Right ventricle myocardium superior (tissue), 1 donor: ENCODE measurements around the gene AHDC1. TPM values are rescaled to one million over a fixed set of nuclear protein-coding genes. Genes with fewer than 3 reads are reported as not detected.

Experiments used
- ATAC-seq: fragments of 200-7000 bp; cut with Tn5 transposase; one replicate; pipeline ENCODE4 v1.9.1; 2020; ENCODE audit warnings: mild to moderate bottlenecking; ENCODE audit not compliant: poor library complexity
- DNase-seq: peaks from one replicate; pipeline ENCODE4 v3.0.0-alpha.2; 2020
- intact Hi-C: fragments of 100-400 bp; cut with DNase I; formaldehyde crosslinking; loops from one replicate; pipeline ENCODE4 v1.11.2; 2022
- total RNA-seq: library from RNA; stranded (reverse); fragmentation: NEBNext Ultra II Directional; extraction: Animal tissue kit (Norgen Biotek cat#: 25700); gene quantifications from one replicate; pipeline ENCODE4 v1.2.1, GENCODE V29; 2021
- donor health status: DM: no; HTN: yes; CAD: no; lungs with severe emphysema.

The AHDC1 gene
- total RNA-seq, 1 donor from 2014 or later: 47.4 TPM

GRCh38 chr1:27592232-27592930 is 11.6 kb downstream of the AHDC1 start:
- intact Hi-C loops: no loop called here
- ATAC-seq: no peak
- peak; percentile 29 for DNase-seq

GRCh38 chr1:27591622-27592021 is 12.3 kb downstream of the AHDC1 start:
- ATAC-seq: no peak
- DNase-seq: no peak
- intact Hi-C loops: no loop called here

- ATAC-seq (no peak), DNase-seq (peak; percentile 52)
- intact Hi-C loops: no loop called here
These were observed 12.9 kb downstream of the AHDC1 start for GRCh38 chr1:27590917-27591508.

- intact Hi-C loops: no loop called here
- DNase-seq (peak; percentile 73), ATAC-seq (peak; percentile 24)
These were observed 14.0 kb downstream of the AHDC1 start for GRCh38 chr1:27589841-27590426.

GRCh38 chr1:27589441-27589840 is 14.5 kb downstream of the AHDC1 start:
- intact Hi-C loops: no loop called here
- no peak for DNase-seq
- no peak for ATAC-seq

- ATAC-seq (peak; percentile 55), DNase-seq (no peak)
- intact Hi-C loops: no loop called here
These were observed 15.4 kb downstream of the AHDC1 start for GRCh38 chr1:27588256-27589232.

- intact Hi-C loops: no loop called here
- ATAC-seq (no peak), DNase-seq (no peak)
These were observed 18.3 kb downstream of the AHDC1 start for GRCh38 chr1:27585684-27586083.

GRCh38 chr1:27584453-27584852 is 19.5 kb downstream of the AHDC1 start:
- ATAC-seq (no peak), DNase-seq (no peak)
- intact Hi-C loops: no loop called here

- no peak for ATAC-seq
- intact Hi-C loops: no loop called here
- no peak for DNase-seq
These were observed 20.5 kb downstream of the AHDC1 start for GRCh38 chr1:27583479-27583878.

- DNase-seq: peak; percentile 67
- peak; percentile 67 for ATAC-seq
- intact Hi-C loops: no loop called here
These were observed 22.1 kb downstream of the AHDC1 start for GRCh38 chr1:27581823-27582243.

GRCh38 chr1:27577504-27578188 is 26.3 kb downstream of the AHDC1 start:
- intact Hi-C loops: no loop called here
- peak; percentile 49 for DNase-seq
- ATAC-seq: no peak

GRCh38 chr1:27576806-27577227 is 27.1 kb downstream of the AHDC1 start:
- DNase-seq: peak; percentile 52
- intact Hi-C loops: no loop called here
- ATAC-seq: no peak

GRCh38 chr1:27575840-27576331 is 28.1 kb downstream of the AHDC1 start:
- ATAC-seq: peak; percentile 81
- peak; percentile 88 for DNase-seq
- intact Hi-C loops: no loop called here

GRCh38 chr1:27574871-27575831 is 28.8 kb downstream of the AHDC1 start:
- ATAC-seq: peak; percentile 68
- intact Hi-C loops: no loop called here
- peak; percentile 87 for DNase-seq

- DNase-seq (no peak), ATAC-seq (no peak)
- intact Hi-C loops: no loop called here
These were observed 29.8 kb downstream of the AHDC1 start for GRCh38 chr1:27574001-27574781.

GRCh38 chr1:27572679-27573426 is 31.1 kb downstream of the AHDC1 start:
- intact Hi-C loops: loop anchor here (2.0 kb wide), 1 partner anchor 30 kb away; no protein-coding TSS in a partner anchor
- no peak for ATAC-seq
- DNase-seq: peak; percentile 58
